B cell (primary cell): ENCODE measurements around the gene PCDH9. TPM values are rescaled to one million over a fixed set of nuclear protein-coding genes. Genes with fewer than 3 reads are reported as not detected.

Experiments
- ATAC-seq: fragments of 200-7000 bp; cut with Tn5 transposase; one replicate; pipeline ENCODE4 v1.10.0; 2021; ENCODE audit warnings: low read depth, mild to moderate bottlenecking, moderate number of reproducible peaks, moderate library complexity
- CTCF ChIA-PET: fragments of 350-600 bp; sonication (Branson Sonifier 250); formaldehyde crosslinking; loops from one replicate; lab custom pipeline; 2021; ENCODE audit warnings: antibody characterized with exemption, inconsistent platforms; lab: Charles Lee
- POLR2A ChIA-PET: fragments of 350-600 bp; sonication (Branson Sonifier 250); formaldehyde crosslinking; loops from one replicate; lab custom pipeline; 2021; ENCODE audit warnings: antibody characterized with exemption; lab: Charles Lee
- DNase-seq: peaks from one replicate; pipeline ENCODE4 v3.0.0; 2013
- H2AFZ ChIP-seq: 2 replicates; pipeline ENCODE4 v1.6.1; 2012; ENCODE audit warnings: mild to moderate bottlenecking, low read depth, low read length; ENCODE audit not compliant: insufficient read depth, poor library complexity, severe bottlenecking
- H3K27ac ChIP-seq, 2 donors: 1 replicate in 1 of 2; 2 replicates in 1 of 2; pipeline ENCODE4 v1.5.1; 2012 to 2013; ENCODE audit warnings: low read length in 2 of 2, mild to moderate bottlenecking in 2 of 2, moderate library complexity in 1 of 2
- H3K27me3 ChIP-seq, 4 experiments: fragments of 200-600 bp in 1 of 4; sonication (generic) in 1 of 4; replicated peaks in 1 of 4; 1 replicate in 2 of 4; 2 replicates in 2 of 4; pipeline versions ENCODE4 v1.6.1 to v1.7.0; 2013 to 2016; ENCODE audit warnings: low read length in 3 of 4, mild to moderate bottlenecking in 2 of 4, mixed read lengths in 1 of 4, moderate library complexity in 1 of 4; ENCODE audit not compliant: insufficient read depth in 4 of 4, control insufficient read depth in 3 of 4; ENCODE audit errors: control extremely low read depth in 1 of 4
- H3K36me3 ChIP-seq, 2 experiments: replicated peaks in 1 of 2; 1 replicate in 1 of 2; 2 replicates in 1 of 2; pipeline versions ENCODE4 v1.6.1 to v1.7.1; 2013; ENCODE audit warnings: low read length in 1 of 2; ENCODE audit not compliant: insufficient read depth in 2 of 2, control insufficient read depth in 1 of 2; ENCODE audit errors: control extremely low read depth in 1 of 2, extremely low read depth in 1 of 2
- H3K4me1 ChIP-seq, 2 donors: fragments of 200-600 bp in 1 of 2; sonication (generic) in 1 of 2; 1 replicate in 1 of 2; 2 replicates in 1 of 2; pipeline versions ENCODE4 v1.5.1 to v1.6.1; 2013 to 2017; ENCODE audit warnings: low read length in 2 of 2; ENCODE audit not compliant: control insufficient read depth in 2 of 2, insufficient read depth in 2 of 2
- H3K4me2 ChIP-seq: replicated peaks from 2 replicates; pipeline ENCODE3; 2012; ENCODE audit warnings: mild to moderate bottlenecking, low read depth, low read length; ENCODE audit not compliant: poor library complexity, severe bottlenecking
- H3K4me3 ChIP-seq, 5 experiments: fragments of 200-600 bp in 1 of 5; sonication (generic) in 1 of 5; 1 replicate in 3 of 5; 2 replicates in 2 of 5; pipeline versions ENCODE4 v1.5.1 to v1.7.0; 2011 to 2016; ENCODE audit warnings: low read length in 4 of 5, mild to moderate bottlenecking in 4 of 5, low read depth in 2 of 5, control low read depth in 1 of 5, moderate library complexity in 1 of 5; ENCODE audit not compliant: insufficient read depth in 1 of 5; ENCODE audit errors: control extremely low read depth in 1 of 5, extremely low read depth in 1 of 5
- H3K79me2 ChIP-seq: fragments of 200-600 bp; sonication (generic); one replicate; pipeline ENCODE4 v1.6.0; 2016; ENCODE audit warnings: low read length; ENCODE audit not compliant: control insufficient read depth, insufficient read depth
- H3K9ac ChIP-seq: fragments of 200-600 bp; sonication (generic); 2 replicates; pipeline ENCODE4 v1.6.1; 2017; ENCODE audit warnings: mild to moderate bottlenecking, low read length, moderate library complexity
- H3K9me3 ChIP-seq, 3 donors: one replicate each; pipeline versions ENCODE4 v1.6.1 to v1.7.1; 2013; ENCODE audit warnings: low read length in 2 of 3; ENCODE audit not compliant: control insufficient read depth in 2 of 3, insufficient read depth in 1 of 3; ENCODE audit errors: control extremely low read depth in 1 of 3
- H4K20me1 ChIP-seq: 2 replicates; pipeline ENCODE4 v1.6.0; 2012; ENCODE audit warnings: mild to moderate bottlenecking, low read length; ENCODE audit not compliant: insufficient read depth, control insufficient read depth, poor library complexity, severe bottlenecking
- H3K27ac Mint-ChIP-seq: one replicate; pipeline ENCODE4 v1.8.0; 2021; ENCODE audit warnings: mixed read lengths
- H3K27me3 Mint-ChIP-seq: one replicate; pipeline ENCODE4 v1.8.0; 2021; ENCODE audit warnings: mixed read lengths
- H3K4me1 Mint-ChIP-seq: one replicate; pipeline ENCODE4 v1.8.0; 2021; ENCODE audit warnings: mixed read lengths
- H3K4me3 Mint-ChIP-seq: one replicate; pipeline ENCODE4 v1.8.0; 2021; ENCODE audit warnings: mixed read lengths
- H3K9me3 Mint-ChIP-seq: one replicate; pipeline ENCODE4 v1.8.0; 2022; ENCODE audit warnings: mixed read lengths; ENCODE audit not compliant: insufficient read depth
- EZH2 ChIP-seq: IDR thresholded peaks from 2 replicates; pipeline ENCODE4 v1.6.1; 2012; ENCODE audit warnings: borderline replicate concordance, low read depth, mild to moderate bottlenecking, moderate library complexity, low read length; ENCODE audit not compliant: insufficient read depth, poor library complexity, severe bottlenecking
- WGBS: methylation state at CpG from one replicate; pipeline ENCODE4 v1.1.5; 2013; ENCODE audit warnings: missing lambda C conversion rate; ENCODE audit not compliant: insufficient coverage; 5-methylcytosine and 5-hydroxymethylcytosine counted together
- intact Hi-C: fragments of 100-400 bp; cut with micrococcal nuclease; formaldehyde crosslinking; loops from one replicate; pipeline ENCODE4 v1.10.0; 2022
- polyA plus RNA-seq: library from polyadenylated mRNA; depleted of rRNA; stranded (reverse); fragments of >200 nt; gene quantifications from 2 replicates; pipeline ENCODE4 v1.2.3, GENCODE V29; 2012
- total RNA-seq, 2 donors: library from RNA; stranded (reverse); fragments of 120-200 nt in 1 of 2; gene quantifications; 1 replicate in 1 of 2; 2 replicates in 1 of 2; pipeline versions ENCODE4 v1.2.3 to v1.2.4, GENCODE V29; 2013 to 2022
- TF ChIP-seq, protein P1 (sequence below): fragments of 200-600 bp; IDR thresholded peaks from one replicate; pipeline ENCODE4 v1.8.0; 2022; ENCODE audit warnings: antibody characterized with exemption, mild to moderate bottlenecking

Gene PCDH9
- total and polyA plus RNA-seq, 2 donors (not counting 1 experiment from before 2014, with no cell fraction given): 13.1 to 21.8 TPM

DNA sequence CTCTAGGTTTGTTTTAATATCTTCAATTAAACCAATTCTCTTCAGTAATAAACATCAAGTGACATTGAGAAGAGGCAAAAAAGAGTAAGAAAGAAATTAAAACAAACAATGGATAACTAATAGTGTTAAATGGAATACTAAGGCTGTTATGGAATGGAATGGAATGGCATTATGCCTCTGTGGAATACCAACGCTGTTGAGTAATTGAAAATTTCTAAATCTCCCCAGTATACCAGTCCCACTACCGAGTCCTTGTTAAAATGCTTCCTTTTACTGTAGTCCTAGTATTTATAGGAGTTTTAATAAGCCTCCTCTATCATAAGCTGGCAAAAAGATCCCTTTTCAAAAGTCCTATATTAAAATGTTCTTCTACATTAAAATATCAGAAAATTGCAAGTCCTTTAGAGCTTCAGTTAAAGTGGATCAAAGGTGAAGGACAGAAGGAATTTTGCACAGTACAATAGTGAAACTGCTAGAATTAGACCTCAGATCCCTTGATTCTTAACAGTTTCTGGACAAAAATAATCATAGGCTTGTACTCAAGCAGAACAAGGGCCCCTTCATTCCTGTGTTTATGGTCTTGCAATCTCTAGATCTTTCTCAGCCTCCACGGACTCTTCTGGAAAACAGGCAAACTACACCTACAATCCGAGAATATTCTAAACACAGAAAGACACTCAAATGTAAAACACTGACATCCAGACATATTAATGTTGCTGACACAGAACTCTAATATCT lies 128.2 kb downstream of the PCDH9 start:
- Histone ChIP-seq H3K4me1 (peaks cover 0 to 8% of the 10 kb centered on the region in 2 donors), H3K4me2 (no peak overlapping the region), H3K79me2 (no peaks in the 10 kb centered on the region), H3K9me3 (peaks cover 0 to 11% (median 1%) of the 10 kb centered on the region in 3 donors), H3K4me3 (no peak overlapping the region), H3K36me3 (no peaks in the 10 kb centered on the region), H2AFZ (no peak overlapping the region), H3K27me3 (no peaks in the 10 kb centered on the region), H3K9ac (no peak overlapping the region), H4K20me1 (no peaks in the 10 kb centered on the region), H3K27ac (no peak overlapping the region)
- Mint-ChIP-seq H3K4me1 (peaks cover 6% of the 10 kb centered on the region), H3K27ac (no peak overlapping the region), H3K4me3 (no peak overlapping the region), H3K27me3 (no peaks in the 10 kb centered on the region), H3K9me3 (peaks cover 3% of the 10 kb centered on the region)
- intact Hi-C loops: no loop called here
- ChIA-PET POLR2A (no interaction called here), CTCF (no interaction called here)
- ATAC-seq (no peak), DNase-seq (no peak)
- WGBS: 78% methylated on average over 1 of the region's 4 CpGs
- TF ChIP-seq EZH2: no peak
- TF ChIP-seq, protein P1, sequence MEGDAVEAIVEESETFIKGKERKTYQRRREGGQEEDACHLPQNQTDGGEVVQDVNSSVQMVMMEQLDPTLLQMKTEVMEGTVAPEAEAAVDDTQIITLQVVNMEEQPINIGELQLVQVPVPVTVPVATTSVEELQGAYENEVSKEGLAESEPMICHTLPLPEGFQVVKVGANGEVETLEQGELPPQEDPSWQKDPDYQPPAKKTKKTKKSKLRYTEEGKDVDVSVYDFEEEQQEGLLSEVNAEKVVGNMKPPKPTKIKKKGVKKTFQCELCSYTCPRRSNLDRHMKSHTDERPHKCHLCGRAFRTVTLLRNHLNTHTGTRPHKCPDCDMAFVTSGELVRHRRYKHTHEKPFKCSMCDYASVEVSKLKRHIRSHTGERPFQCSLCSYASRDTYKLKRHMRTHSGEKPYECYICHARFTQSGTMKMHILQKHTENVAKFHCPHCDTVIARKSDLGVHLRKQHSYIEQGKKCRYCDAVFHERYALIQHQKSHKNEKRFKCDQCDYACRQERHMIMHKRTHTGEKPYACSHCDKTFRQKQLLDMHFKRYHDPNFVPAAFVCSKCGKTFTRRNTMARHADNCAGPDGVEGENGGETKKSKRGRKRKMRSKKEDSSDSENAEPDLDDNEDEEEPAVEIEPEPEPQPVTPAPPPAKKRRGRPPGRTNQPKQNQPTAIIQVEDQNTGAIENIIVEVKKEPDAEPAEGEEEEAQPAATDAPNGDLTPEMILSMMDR: no peak

DNA sequence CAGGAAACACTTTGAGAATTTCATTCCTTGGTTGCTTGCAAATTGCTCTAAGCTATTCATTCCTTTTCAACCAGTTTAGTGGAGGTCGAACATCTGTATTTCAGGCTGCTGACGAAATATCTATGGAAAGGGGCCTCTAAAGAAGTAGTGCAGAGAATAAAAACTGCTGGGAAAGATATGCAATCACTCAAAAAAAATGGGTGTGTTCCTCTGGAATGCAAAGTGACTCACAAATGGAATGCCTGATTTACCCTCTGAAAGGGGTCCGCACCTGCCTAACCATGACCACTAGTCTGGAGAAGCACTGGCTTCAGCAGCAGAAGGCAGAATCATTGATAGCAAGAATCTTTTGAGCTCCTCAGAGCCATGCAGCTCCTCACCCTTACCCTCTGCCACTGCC lies 129.4 kb downstream of the PCDH9 start:
- no peak for ATAC-seq
- H4K20me1 ChIP-seq: no peaks in the 10 kb centered on the region
- no peaks in the 10 kb centered on the region for H3K36me3 ChIP-seq
- intact Hi-C loops: no loop called here
- no peak for TF ChIP-seq EZH2
- TF ChIP-seq, protein P1: no peak
- ChIA-PET POLR2A (no interaction called here), CTCF (interaction anchor here (0.8 kb wide), 1 partner anchor 121 kb away, joined by 3 read pairs; no protein-coding TSS in a partner anchor)
- H3K4me3 Mint-ChIP-seq: no peak overlapping the region
- peaks cover 6% of the 10 kb centered on the region for H3K4me1 Mint-ChIP-seq
- DNase-seq: no peak
- H3K9ac ChIP-seq: no peak overlapping the region
- H2AFZ ChIP-seq: no peak overlapping the region
- H3K4me1 ChIP-seq: peaks cover 0 to 8% of the 10 kb centered on the region in 2 donors
- 80% methylated on average over 2 of the region's 3 CpGs for WGBS
- no peak overlapping the region for H3K4me3 ChIP-seq
- H3K27ac ChIP-seq: no peak overlapping the region
- H3K4me2 ChIP-seq: no peak overlapping the region
- no peaks in the 10 kb centered on the region for H3K27me3 ChIP-seq
- H3K27ac Mint-ChIP-seq: no peak overlapping the region
- peaks cover 0 to 6% (median 1%) of the 10 kb centered on the region in 3 donors for H3K9me3 ChIP-seq
- H3K79me2 ChIP-seq: no peaks in the 10 kb centered on the region
- H3K9me3 Mint-ChIP-seq: peaks cover 3% of the 10 kb centered on the region
- no peaks in the 10 kb centered on the region for H3K27me3 Mint-ChIP-seq
